Activated naive CD4-positive, alpha-beta T cell treated with anti-CD3 and anti-CD28 coated beads for 36 hours (primary cell): Measurements from ENCODE around the gene DUSP28. TPM values are rescaled to one million over a fixed set of nuclear protein-coding genes. Genes with fewer than 3 reads are reported as not detected.
A peak's percentile ranks its signal among the peaks of the same experiment; 100 is the strongest.

ENCODE experiments used
- CTCF ChIA-PET: fragments of 350-600 bp; sonication (Branson Sonifier 250); formaldehyde crosslinking; loops from one replicate; lab custom pipeline; 2021; ENCODE audit warnings: antibody characterized with exemption; lab: Charles Lee
- DNase-seq: peaks from one replicate; pipeline ENCODE4 v3.0.0-alpha.2; 2020
- H3K27ac Mint-ChIP-seq: one replicate; pipeline ENCODE4 v1.8.0; 2021; ENCODE audit warnings: mild to moderate bottlenecking, mixed read lengths
- H3K27me3 Mint-ChIP-seq: one replicate; pipeline ENCODE4 v1.8.0; 2021; ENCODE audit warnings: low read depth, mixed read lengths
- H3K36me3 Mint-ChIP-seq: one replicate; pipeline ENCODE4 v1.8.0; 2021; ENCODE audit warnings: low read depth, mixed read lengths
- H3K4me1 Mint-ChIP-seq: one replicate; pipeline ENCODE4 v1.8.0; 2021; ENCODE audit warnings: low read depth, mixed read lengths
- H3K4me3 Mint-ChIP-seq: one replicate; pipeline ENCODE4 v1.8.0; 2021; ENCODE audit warnings: mild to moderate bottlenecking, moderate library complexity, mixed read lengths
- H3K9me3 Mint-ChIP-seq: one replicate; pipeline ENCODE4 v1.8.0; 2021; ENCODE audit warnings: mixed read lengths
- intact Hi-C: fragments of 100-400 bp; cut with micrococcal nuclease; formaldehyde crosslinking; loops from one replicate; pipeline ENCODE4 v1.15.1; 2023
- total RNA-seq, 2 experiments: library from RNA; stranded (reverse); gene quantifications; one replicate each; pipeline ENCODE4 v1.2.3, GENCODE V29; 2021

DUSP28 gene, protein sequence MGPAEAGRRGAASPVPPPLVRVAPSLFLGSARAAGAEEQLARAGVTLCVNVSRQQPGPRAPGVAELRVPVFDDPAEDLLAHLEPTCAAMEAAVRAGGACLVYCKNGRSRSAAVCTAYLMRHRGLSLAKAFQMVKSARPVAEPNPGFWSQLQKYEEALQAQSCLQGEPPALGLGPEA
- total RNA-seq, result 1 to 10 TPM; 5.1 to 5.6 TPM

GRCh38 chr2:240560084-240560479 lies at the start of gene DUSP28:
TSS of gene DUSP28 (plus strand) at chr2:240560357. CDS start at chr2:240560685, 328 bp downstream.
- peaks cover 33% of the 10 kb centered on the region for H3K36me3 Mint-ChIP-seq
- intact Hi-C loops, result loop anchor here (1.0 to 10.0 kb wide), 5 partner anchors 8 to 1325 kb away; partner anchors contain the start of genes ATG4B, HDLBP, MTERF4 and RNPEPL1
- CTCF ChIA-PET, result no interaction called here
- no peaks in the 10 kb centered on the region for H3K9me3 Mint-ChIP-seq
- DNase-seq, result peak; percentile 89
- H3K4me3 Mint-ChIP-seq, result peak within 1 kb of the TSS; percentile 94
- H3K27ac Mint-ChIP-seq, result peak within 1 kb of the TSS; percentile 99
- peaks cover 68% of the 10 kb centered on the region for H3K4me1 Mint-ChIP-seq
- no peaks in the 10 kb centered on the region for H3K27me3 Mint-ChIP-seq

GRCh38 chr2:240510513-240511210 lies 49.5 kb upstream of the DUSP28 start:
- Mint-ChIP-seq H3K9me3 (no peaks in the 10 kb centered on the region), H3K27me3 (no peaks in the 10 kb centered on the region), H3K36me3 (peaks cover 8% of the 10 kb centered on the region), H3K4me3 (no peak overlapping the region), H3K27ac (no peak overlapping the region), H3K4me1 (peaks cover 12% of the 10 kb centered on the region)
- DNase-seq, result no peak
- intact Hi-C loops, result loop anchor here (5.0 to 10.0 kb wide), 2 partner anchors 114 to 192 kb away; partner anchors contain the start of gene GPR35
- CTCF ChIA-PET, result no interaction called here

DNA sequence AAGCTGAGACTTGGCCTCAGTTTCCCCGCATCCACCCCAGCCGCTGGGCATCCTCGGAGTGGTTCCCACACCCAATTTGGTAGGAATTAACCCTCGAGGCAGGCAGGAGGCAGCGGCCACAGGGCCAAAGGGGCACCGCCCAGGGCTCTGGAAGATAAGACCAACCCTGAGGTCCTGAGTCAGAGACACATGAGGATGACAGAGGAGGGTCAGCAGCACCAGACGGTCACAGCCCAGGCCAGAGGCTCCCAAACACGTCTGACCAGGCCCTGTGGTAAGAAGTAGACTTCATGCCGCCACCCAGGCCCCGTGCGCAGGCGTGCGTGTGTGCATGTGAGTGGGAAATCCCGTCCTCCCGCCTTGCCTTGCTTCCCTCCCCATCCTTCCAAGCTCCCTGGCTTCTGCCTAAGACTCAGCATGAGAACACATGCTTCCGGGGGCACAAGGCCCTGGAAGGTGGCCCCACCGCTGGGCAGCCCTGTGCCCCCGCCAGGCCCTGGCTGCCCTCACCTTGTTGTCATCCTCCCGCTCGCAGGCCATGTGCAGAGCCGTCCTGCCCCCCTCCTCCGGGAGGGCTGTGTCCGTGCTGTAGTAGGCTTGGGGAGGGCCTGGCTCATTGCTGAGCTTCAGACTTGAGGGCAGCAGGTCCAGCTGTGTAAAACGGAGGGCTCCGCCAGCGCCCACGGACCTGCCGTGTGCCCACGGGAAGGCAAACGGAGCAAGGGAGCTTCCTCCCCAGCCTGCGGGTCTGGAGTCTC lies 48.6 kb upstream of the DUSP28 start:
- CTCF ChIA-PET, result no interaction called here
- DNase-seq, result no peak
- no peaks in the 10 kb centered on the region for H3K27me3 Mint-ChIP-seq
- intact Hi-C loops, result loop anchor here (5.0 to 10.0 kb wide), 2 partner anchors 113 to 191 kb away; partner anchors contain the start of gene GPR35
- H3K9me3 Mint-ChIP-seq, result no peaks in the 10 kb centered on the region
- peaks cover 8% of the 10 kb centered on the region for H3K36me3 Mint-ChIP-seq
- peaks cover 12% of the 10 kb centered on the region for H3K4me1 Mint-ChIP-seq
- no peak overlapping the region for H3K27ac Mint-ChIP-seq
- H3K4me3 Mint-ChIP-seq, result no peak overlapping the region

DNA sequence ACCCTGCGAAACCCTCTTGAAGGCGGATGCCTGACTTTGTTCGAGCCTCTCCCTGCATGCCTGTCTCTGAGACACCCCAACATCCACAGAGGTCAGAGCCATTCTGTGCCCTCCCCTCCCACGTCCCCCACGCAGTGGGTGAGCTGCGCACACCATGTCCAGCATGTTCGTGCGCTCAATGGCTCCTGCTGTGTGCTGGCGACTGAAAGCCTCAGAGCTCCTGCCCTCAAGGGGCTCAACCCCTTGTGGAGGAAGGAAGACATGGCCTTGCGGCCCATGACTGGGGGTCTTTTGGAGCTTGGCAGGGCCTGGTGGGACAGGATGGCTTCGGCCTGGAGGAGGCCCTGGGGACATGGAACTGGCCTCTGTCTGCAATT lies 48.1 kb upstream of the DUSP28 start:
- no peak overlapping the region for H3K4me3 Mint-ChIP-seq
- no peaks in the 10 kb centered on the region for H3K9me3 Mint-ChIP-seq
- intact Hi-C loops, result loop anchor here (5.0 to 10.0 kb wide), 2 partner anchors 113 to 190 kb away; partner anchors contain the start of gene GPR35
- H3K4me1 Mint-ChIP-seq, result peaks cover 12% of the 10 kb centered on the region
- no peaks in the 10 kb centered on the region for H3K27me3 Mint-ChIP-seq
- DNase-seq, result no peak
- CTCF ChIA-PET, result no interaction called here
- H3K27ac Mint-ChIP-seq, result no peak overlapping the region
- peaks cover 8% of the 10 kb centered on the region for H3K36me3 Mint-ChIP-seq

GRCh38 chr2:240512666-240513535 lies 47.3 kb upstream of the DUSP28 start:
- CTCF ChIA-PET, result interaction anchor here (1.4 to 1.6 kb wide), 4 partner anchors 11 to 72 kb away, joined by 4 to 11 read pairs (median 5); partner anchors contain the start of genes CAPN10 and RNPEPL1
- H3K27ac Mint-ChIP-seq, result no peak overlapping the region
- peaks cover 8% of the 10 kb centered on the region for H3K36me3 Mint-ChIP-seq
- H3K4me3 Mint-ChIP-seq, result no peak overlapping the region
- peaks cover 12% of the 10 kb centered on the region for H3K4me1 Mint-ChIP-seq
- H3K9me3 Mint-ChIP-seq, result no peaks in the 10 kb centered on the region
- H3K27me3 Mint-ChIP-seq, result no peaks in the 10 kb centered on the region
- DNase-seq, result no peak
- intact Hi-C loops, result loop anchor here (5.0 to 10.0 kb wide), 2 partner anchors 112 to 189 kb away; partner anchors contain the start of gene GPR35

DNA sequence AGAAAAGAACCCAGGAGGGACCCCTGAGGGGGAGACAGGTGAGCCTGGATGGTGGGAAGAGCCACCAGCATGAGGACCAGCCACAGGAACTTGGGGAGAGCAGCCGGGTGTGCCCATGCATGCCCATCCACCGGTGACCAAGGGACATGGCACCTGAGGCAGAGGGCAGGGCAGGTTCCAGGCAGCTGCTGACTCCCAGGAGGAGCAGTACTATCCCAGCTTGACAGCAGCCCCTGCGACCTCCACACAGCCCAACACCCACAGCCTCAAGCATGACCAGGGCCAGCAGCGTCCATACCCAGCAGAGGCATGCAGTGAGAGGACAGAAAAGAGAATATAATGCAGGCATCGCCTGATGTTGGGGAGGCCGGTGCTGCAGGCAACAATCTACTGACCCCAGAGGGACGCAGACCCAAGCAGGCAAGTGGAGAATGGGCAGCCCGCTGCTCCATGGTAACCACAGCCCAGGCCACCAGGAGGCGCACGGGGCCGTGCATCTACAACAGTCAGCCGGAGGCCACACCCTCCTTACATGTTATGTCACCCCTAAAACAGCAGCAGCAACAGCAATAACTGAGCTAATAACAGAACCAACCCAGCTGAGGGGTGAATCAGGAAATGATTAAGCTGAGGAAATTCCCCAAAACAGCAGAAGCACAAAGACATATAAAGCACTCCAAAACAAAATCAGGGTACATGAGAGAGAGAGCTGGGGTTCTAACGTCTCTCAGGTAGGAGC lies 46.4 kb upstream of the DUSP28 start:
- DNase-seq, result peak; percentile 94
- Mint-ChIP-seq H3K27me3 (no peaks in the 10 kb centered on the region), H3K36me3 (peaks cover 6% of the 10 kb centered on the region), H3K9me3 (no peaks in the 10 kb centered on the region), H3K4me1 (peaks cover 12% of the 10 kb centered on the region), H3K27ac (peak overlapping the region; percentile 84), H3K4me3 (no peak overlapping the region)
- intact Hi-C loops, result loop anchor here (1.0 to 10.0 kb wide), 6 partner anchors 52 to 327 kb away; partner anchors contain the start of genes CAPN10 and GPR35
- CTCF ChIA-PET, result interaction anchor here (0.5 to 1.6 kb wide), 25 partner anchors 8 to 326 kb away, joined by 3 to 15 read pairs (median 5); partner anchors contain the start of genes CAPN10 and RNPEPL1

DNA sequence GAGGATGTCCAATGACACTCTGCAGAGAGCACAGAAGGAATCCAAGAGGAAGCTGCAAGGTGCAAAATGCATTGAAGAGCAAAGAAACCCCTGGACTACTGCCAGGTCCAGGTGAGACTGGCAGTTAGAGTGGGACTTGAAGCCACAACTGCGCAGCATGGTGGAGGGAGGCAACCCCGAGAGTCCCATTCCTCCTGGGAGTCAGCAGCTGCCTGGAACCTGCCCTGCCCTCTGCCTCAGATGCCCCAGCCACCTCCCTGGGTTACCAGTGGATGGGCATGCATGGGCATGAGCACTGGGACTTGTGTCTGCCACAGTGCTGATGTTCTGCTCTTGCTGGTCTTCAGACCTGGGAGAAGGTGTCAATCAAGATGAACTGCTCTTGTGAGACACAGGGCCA lies 45.5 kb upstream of the DUSP28 start:
- intact Hi-C loops, result loop anchor here (1.0 to 10.0 kb wide), 6 partner anchors 51 to 326 kb away; partner anchors contain the start of genes CAPN10 and GPR35
- CTCF ChIA-PET, result interaction anchor here (0.6 to 1.6 kb wide), 20 partner anchors 10 to 326 kb away, joined by 3 to 15 read pairs (median 5); partner anchors contain the start of genes CAPN10 and RNPEPL1
- H3K36me3 Mint-ChIP-seq, result peaks cover 6% of the 10 kb centered on the region
- no peak overlapping the region for H3K4me3 Mint-ChIP-seq
- no peak for DNase-seq
- H3K4me1 Mint-ChIP-seq, result peaks cover 12% of the 10 kb centered on the region
- no peaks in the 10 kb centered on the region for H3K27me3 Mint-ChIP-seq
- H3K9me3 Mint-ChIP-seq, result no peaks in the 10 kb centered on the region
- peak overlapping the region; percentile 84 for H3K27ac Mint-ChIP-seq

- CTCF ChIA-PET, result no interaction called here
- H3K36me3 Mint-ChIP-seq, result peaks cover 12% of the 10 kb centered on the region
- H3K27ac Mint-ChIP-seq, result no peak overlapping the region
- H3K4me3 Mint-ChIP-seq, result no peak overlapping the region
- no peaks in the 10 kb centered on the region for H3K9me3 Mint-ChIP-seq
- H3K4me1 Mint-ChIP-seq, result peaks cover 16% of the 10 kb centered on the region
- intact Hi-C loops, result loop anchor here (10.0 kb wide), 1 partner anchor 107 kb away; the partner anchor contains the start of gene GPR35
- no peak for DNase-seq
- H3K27me3 Mint-ChIP-seq, result no peaks in the 10 kb centered on the region
Measured at GRCh38 chr2:240517342-240517741, 42.8 kb upstream of the DUSP28 start.

DNA sequence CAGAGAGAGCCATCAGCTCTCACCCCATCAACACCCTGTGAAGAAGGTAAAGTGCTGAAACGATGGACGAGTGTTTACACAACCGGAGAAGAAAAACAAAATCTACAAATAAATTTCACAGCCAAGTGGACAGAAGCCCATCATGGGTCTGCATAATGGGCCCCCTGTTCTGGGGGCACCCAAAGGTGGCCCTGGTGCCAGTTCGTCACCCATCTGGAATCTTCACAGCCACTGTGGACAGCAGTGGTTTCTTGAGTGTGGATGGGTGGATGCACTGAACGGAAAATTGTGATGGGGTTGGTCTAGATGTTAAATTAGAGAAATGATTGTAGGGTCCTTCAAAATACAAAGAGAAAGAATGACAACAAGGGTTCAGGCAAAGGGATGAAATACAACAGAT lies 41.2 kb upstream of the DUSP28 start:
- intact Hi-C loops, result loop anchor here (10.0 kb wide), 1 partner anchor 106 kb away; the partner anchor contains the start of gene GPR35
- no peak overlapping the region for H3K27ac Mint-ChIP-seq
- CTCF ChIA-PET, result no interaction called here

GRCh38 chr2:240519396-240520129 lies 40.6 kb upstream of the DUSP28 start:
- peaks cover 5% of the 10 kb centered on the region for H3K4me1 Mint-ChIP-seq

More for the DNA sequence above, 41.2 kb upstream of the DUSP28 start:
- DNase-seq, result no peak
- H3K36me3 Mint-ChIP-seq, result peaks cover 24% of the 10 kb centered on the region
- no peak overlapping the region for H3K4me3 Mint-ChIP-seq
- H3K9me3 Mint-ChIP-seq, result no peaks in the 10 kb centered on the region
- H3K4me1 Mint-ChIP-seq, result peaks cover 10% of the 10 kb centered on the region
- no peaks in the 10 kb centered on the region for H3K27me3 Mint-ChIP-seq

More at GRCh38 chr2:240519396-240520129, 40.6 kb upstream of the DUSP28 start:
- H3K27ac Mint-ChIP-seq, result no peak overlapping the region
- no peak overlapping the region for H3K4me3 Mint-ChIP-seq
- CTCF ChIA-PET, result no interaction called here
- H3K9me3 Mint-ChIP-seq, result no peaks in the 10 kb centered on the region
- H3K36me3 Mint-ChIP-seq, result peaks cover 28% of the 10 kb centered on the region
- intact Hi-C loops, result loop anchor here (10.0 kb wide), 1 partner anchor 105 kb away; the partner anchor contains the start of gene GPR35
- no peaks in the 10 kb centered on the region for H3K27me3 Mint-ChIP-seq
- no peak for DNase-seq
